Neural cell (in vitro differentiated cells): ENCODE data around the gene PALD1. TPM values are rescaled to one million over a fixed set of nuclear protein-coding genes. Genes with fewer than 3 reads are reported as not detected.

Source experiments
- H2AFZ ChIP-seq: fragments of 200-600, 300-800 bp; sonication (generic), shearing (Covaris generic); 2 replicates; pipeline ENCODE4 v1.6.0; 2014; ENCODE audit warnings: low read depth, mild to moderate bottlenecking, antibody characterized with exemption, low read length, moderate library complexity
- H3F3A ChIP-seq: fragments of 200-600 bp; shearing (Covaris generic); 2 replicates; pipeline ENCODE4 v1.6.1; 2016; ENCODE audit warnings: mild to moderate bottlenecking, moderate library complexity, mixed read lengths, antibody characterized with exemption, low read length; ENCODE audit not compliant: insufficient read depth, poor library complexity, severe bottlenecking
- H3K27ac ChIP-seq: fragments of 200-600, 300-800 bp; sonication (generic), shearing (Covaris generic); 2 replicates; pipeline ENCODE4 v1.5.1; 2014; ENCODE audit warnings: mild to moderate bottlenecking, low read length, moderate library complexity
- H3K27me3 ChIP-seq: fragments of 300-800, 200-600 bp; sonication (generic), shearing (Covaris generic); 2 replicates; pipeline ENCODE4 v1.6.0; 2014; ENCODE audit warnings: mild to moderate bottlenecking, low read depth, low read length, moderate library complexity; ENCODE audit not compliant: insufficient read depth
- H3K36me3 ChIP-seq: fragments of 300-800, 200-600 bp; sonication (generic), shearing (Covaris generic); 2 replicates; pipeline ENCODE4 v1.5.1; 2014; ENCODE audit warnings: mild to moderate bottlenecking, antibody characterized with exemption, low read length, moderate library complexity; ENCODE audit not compliant: insufficient read depth
- H3K4me2 ChIP-seq: fragments of 300-800, 200-600 bp; sonication (generic), shearing (Covaris generic); 2 replicates; pipeline ENCODE4 v1.6.0; 2014; ENCODE audit warnings: mild to moderate bottlenecking, low read length
- H3K4me3 ChIP-seq: fragments of 300-800, 200-600 bp; sonication (generic), shearing (Covaris generic); 2 replicates; pipeline ENCODE4 v1.5.1; 2014; ENCODE audit warnings: mild to moderate bottlenecking, low read length, moderate library complexity
- H3K79me2 ChIP-seq: fragments of 200-600 bp; shearing (Covaris generic); replicated peaks from 2 replicates; pipeline ENCODE4 v1.6.0; 2014; ENCODE audit warnings: mild to moderate bottlenecking, low read length, moderate library complexity; ENCODE audit not compliant: insufficient read depth
- H3K9ac ChIP-seq: fragments of 300-800, 200-600 bp; sonication (generic), shearing (Covaris generic); 2 replicates; pipeline ENCODE4 v1.6.1; 2016; ENCODE audit warnings: mild to moderate bottlenecking, low read length, mixed read lengths
- H3K9me2 ChIP-seq: fragments of 200-600 bp; shearing (Covaris generic); 2 replicates; pipeline ENCODE4 v1.6.1; 2016; ENCODE audit warnings: mild to moderate bottlenecking, low read length, mixed read lengths; ENCODE audit not compliant: insufficient read depth
- H3K9me3 ChIP-seq: fragments of 200-600, 300-800 bp; sonication (generic), shearing (Covaris generic); 2 replicates; pipeline ENCODE4 v1.6.1; 2016; ENCODE audit warnings: mild to moderate bottlenecking, mixed run types, low read length, moderate library complexity, mixed read lengths
- H4K20me1 ChIP-seq: fragments of 200-600 bp; shearing (Covaris generic); 2 replicates; pipeline ENCODE4 v1.6.1; 2016; ENCODE audit warnings: mild to moderate bottlenecking, mixed run types; ENCODE audit not compliant: insufficient read depth
- CTCF ChIP-seq: fragments of 450-650 bp; IDR thresholded peaks from 2 replicates; pipeline ENCODE4 v1.5.1; 2014; ENCODE audit warnings: antibody characterized with exemption, mild to moderate bottlenecking, moderate library complexity; ENCODE audit not compliant: poor library complexity, severe bottlenecking
- EP300 ChIP-seq: fragments of 450-650 bp; conservative IDR thresholded peaks from 2 replicates; pipeline ENCODE4 v1.6.1; 2014; ENCODE audit warnings: antibody characterized with exemption, mild to moderate bottlenecking, moderate library complexity; ENCODE audit not compliant: poor library complexity, severe bottlenecking
- EZH2 ChIP-seq: fragments of 200-600, 300-800 bp; shearing (Covaris generic), sonication (generic); IDR thresholded peaks from 2 replicates; pipeline ENCODE4 v1.6.1; 2014; ENCODE audit warnings: antibody characterized with exemption, low read length, borderline replicate concordance, mild to moderate bottlenecking; ENCODE audit not compliant: insufficient read depth, poor library complexity, severe bottlenecking
- MXI1 ChIP-seq: fragments of 450-650 bp; conservative IDR thresholded peaks from 2 replicates; pipeline ENCODE4 v1.6.1; 2014; ENCODE audit warnings: antibody characterized with exemption, mild to moderate bottlenecking; ENCODE audit not compliant: poor library complexity, severe bottlenecking
- POLR2AphosphoS5 ChIP-seq: IDR thresholded peaks from 2 replicates; pipeline ENCODE4 v1.6.1; 2012
- RAD21 ChIP-seq: fragments of 450-650 bp; conservative IDR thresholded peaks from 2 replicates; pipeline ENCODE4 v1.6.1; 2014; ENCODE audit warnings: antibody characterized with exemption, mild to moderate bottlenecking, moderate library complexity
- REST ChIP-seq: IDR thresholded peaks from 2 replicates; pipeline ENCODE4 v1.6.1; 2012; ENCODE audit warnings: borderline replicate concordance
- SMC3 ChIP-seq: fragments of 450-650 bp; conservative IDR thresholded peaks from 2 replicates; pipeline ENCODE4 v1.6.1; 2014; ENCODE audit warnings: antibody characterized with exemption, mild to moderate bottlenecking, moderate library complexity; ENCODE audit not compliant: poor library complexity
- TAF1 ChIP-seq: IDR thresholded peaks from 2 replicates; pipeline ENCODE4 v1.6.1; 2012; ENCODE audit warnings: low read depth
- polyA plus RNA-seq: library from polyadenylated mRNA; depleted of rRNA; stranded (reverse); fragments of >200 nt; gene quantifications from 2 replicates; pipeline ENCODE4 v1.2.3, GENCODE V29; 2014

Gene PALD1
- polyA plus RNA-seq, 1 donor from 2014 or later: 1.1 TPM

- no peaks in the 10 kb centered on the region for H3K79me2 ChIP-seq
- H3K9ac ChIP-seq: no peak overlapping the region
- H3F3A ChIP-seq: no peaks in the 10 kb centered on the region
- H3K27me3 ChIP-seq: no peaks in the 10 kb centered on the region
- TF ChIP-seq EZH2: no peak
- H3K36me3 ChIP-seq: no peaks in the 10 kb centered on the region
- no peak overlapping the region for H3K4me3 ChIP-seq
- H4K20me1 ChIP-seq: no peaks in the 10 kb centered on the region
- H2AFZ ChIP-seq: no peak overlapping the region
- H3K9me3 ChIP-seq: no peaks in the 10 kb centered on the region
- H3K4me2 ChIP-seq: no peak overlapping the region
- no peaks in the 10 kb centered on the region for H3K9me2 ChIP-seq
- H3K27ac ChIP-seq: no peak overlapping the region
Observed at GRCh38 chr10:70495691-70496261, 17.2 kb downstream of the PALD1 start.

DNA sequence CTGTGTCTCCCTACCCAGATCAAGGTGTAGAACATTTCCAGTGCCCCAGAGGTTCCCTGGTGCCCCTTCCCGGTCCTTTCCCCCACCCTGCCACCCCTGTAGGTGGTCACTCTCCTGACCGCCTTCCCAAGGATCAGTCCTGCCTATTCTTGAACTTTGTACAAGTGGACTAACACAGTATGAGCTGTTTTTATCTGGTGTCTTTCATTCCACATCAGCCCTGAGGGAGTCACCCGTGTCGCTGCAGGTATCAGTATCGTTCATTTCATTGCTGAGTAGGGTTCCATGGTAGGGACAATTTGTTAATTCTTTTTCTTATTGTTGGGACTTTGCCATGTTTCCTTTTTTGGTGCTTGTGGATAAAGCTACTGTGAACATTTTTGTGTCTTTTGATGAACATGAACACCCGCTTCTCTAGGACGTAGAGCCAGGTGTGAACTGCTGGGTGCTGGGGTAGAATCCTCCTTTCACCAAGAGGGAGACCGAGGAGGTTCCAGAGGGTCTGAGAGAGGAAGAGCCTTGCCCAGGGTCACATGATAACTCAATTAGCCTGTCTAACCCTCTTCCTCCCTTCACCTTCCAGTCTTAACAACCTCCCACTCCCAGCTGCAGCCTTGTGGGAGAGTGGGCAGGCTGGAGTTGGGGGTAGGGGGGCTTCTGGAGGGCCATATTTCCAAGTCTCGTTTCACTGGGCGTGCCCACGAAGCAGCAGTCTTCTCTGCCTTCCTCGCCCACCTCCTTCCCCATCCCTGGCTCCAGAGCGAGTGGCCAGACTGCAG is 18.0 kb downstream of the PALD1 start:
- Histone ChIP-seq H3K4me2 (no peak overlapping the region), H3K27me3 (no peaks in the 10 kb centered on the region), H3K9me2 (no peaks in the 10 kb centered on the region), H4K20me1 (no peaks in the 10 kb centered on the region), H2AFZ (no peak overlapping the region), H3K4me3 (no peak overlapping the region), H3K9ac (no peak overlapping the region), H3K36me3 (no peaks in the 10 kb centered on the region), H3K9me3 (no peaks in the 10 kb centered on the region), H3K27ac (no peak overlapping the region), H3F3A (no peaks in the 10 kb centered on the region), H3K79me2 (no peaks in the 10 kb centered on the region)
- TF ChIP-seq EZH2 (no peak), POLR2AphosphoS5 (no peak), MXI1 (no peak), SMC3 (no peak), REST (no peak), RAD21 (no peak), TAF1 (no peak), CTCF (no peak), EP300 (no peak)
